Endothelial cell of umbilical vein (primary cell): ENCODE measurements around the gene RASAL2. TPM values are rescaled to one million over a fixed set of nuclear protein-coding genes. Genes with fewer than 3 reads are reported as not detected.

Source experiments
- BruUV-seq: library from RNA; stranded (reverse); fragments of 400-500 nt; replicated peaks from 2 replicates; lab custom pipeline; 2021; lab: Mats Ljungman, UMichigan
- CTCF ChIA-PET: fragments of 300-600, 350-600 bp; sonication (Branson Sonifier 250); formaldehyde crosslinking; loops from one replicate; lab custom pipeline; 2021; ENCODE audit warnings: antibody characterized with exemption, inconsistent platforms; lab: Charles Lee
- POLR2A ChIA-PET: fragments of 300-600, 350-600 bp; sonication (Branson Sonifier 250); formaldehyde crosslinking; loops from one replicate; lab custom pipeline; 2021; ENCODE audit warnings: antibody characterized with exemption, inconsistent platforms; lab: Charles Lee
- DNase-seq: peaks from one replicate; pipeline ENCODE4 v3.0.0-alpha.2; 2011; ENCODE audit warnings: low read depth, low spot score
- FAIRE-seq: peaks from 2 replicates; lab custom pipeline; 2011; peaks lifted over from hg19 to GRCh38; lab: Jason Lieb, UNC
- H2AFZ ChIP-seq: 2 replicates; pipeline ENCODE4 v1.6.0; 2012; ENCODE audit warnings: low read depth, low read length, control low read depth, inconsistent platforms
- H3K27ac ChIP-seq: 2 replicates; pipeline ENCODE4 v1.5.1; 2011; ENCODE audit warnings: low read depth, mild to moderate bottlenecking, control low read depth, low read length, moderate library complexity; ENCODE audit not compliant: insufficient read depth
- H3K27me3 ChIP-seq, 2 experiments: 2 replicates each; pipeline versions ENCODE4 v1.6.0 to v1.6.1; 2011; ENCODE audit warnings: low read length in 2 of 2, mixed read lengths in 1 of 2; ENCODE audit not compliant: control insufficient read depth in 2 of 2, insufficient read depth in 2 of 2
- H3K36me3 ChIP-seq, 2 experiments: 2 replicates in 1 of 2; 3 replicates in 1 of 2; pipeline ENCODE4 v1.5.1; 2011; ENCODE audit warnings: low read length in 2 of 2, mild to moderate bottlenecking in 1 of 2, moderate library complexity in 1 of 2; ENCODE audit not compliant: control insufficient read depth in 2 of 2, insufficient read depth in 2 of 2; ENCODE audit errors: extremely low read depth in 1 of 2
- H3K4me1 ChIP-seq: 3 replicates; pipeline ENCODE4 v1.5.1; 2011; ENCODE audit warnings: mild to moderate bottlenecking, low read length; ENCODE audit not compliant: control insufficient read depth, insufficient read depth; ENCODE audit errors: extremely low read depth
- H3K4me2 ChIP-seq: 2 replicates; pipeline ENCODE4 v1.6.1; 2011; ENCODE audit warnings: low read length, control low read depth, mixed read lengths; ENCODE audit not compliant: insufficient read depth
- H3K4me3 ChIP-seq, 3 experiments: fragments of 200-600 bp in 1 of 3; sonication (generic), shearing (Covaris generic) in 1 of 3; replicated peaks in 1 of 3; 2 replicates each; pipeline ENCODE4 v1.5.1; 2011 to 2016; ENCODE audit warnings: control low read depth in 3 of 3, low read length in 3 of 3, mild to moderate bottlenecking in 2 of 3, inconsistent platforms in 1 of 3, low read depth in 1 of 3, moderate library complexity in 1 of 3; ENCODE audit not compliant: insufficient read depth in 1 of 3
- H3K79me2 ChIP-seq: 2 replicates; pipeline ENCODE4 v1.6.0; 2012; ENCODE audit warnings: low read length, inconsistent platforms; ENCODE audit not compliant: control insufficient read depth, insufficient read depth
- H3K9ac ChIP-seq: replicated peaks from 2 replicates; pipeline ENCODE3; 2011; ENCODE audit warnings: low read length, control low read depth; ENCODE audit not compliant: insufficient read depth; ENCODE audit errors: extremely low read depth
- H3K9me1 ChIP-seq: replicated peaks from 3 replicates; pipeline ENCODE4 v1.6.0; 2011; ENCODE audit warnings: mild to moderate bottlenecking, low read length; ENCODE audit not compliant: control insufficient read depth, insufficient read depth; ENCODE audit errors: extremely low read depth
- H3K9me3 ChIP-seq: replicated peaks from 2 replicates; pipeline ENCODE4 v1.5.1; 2012; ENCODE audit warnings: low read length, inconsistent platforms; ENCODE audit not compliant: control insufficient read depth, insufficient read depth
- H4K20me1 ChIP-seq: replicated peaks from 2 replicates; pipeline ENCODE3; 2011; ENCODE audit warnings: mild to moderate bottlenecking, low read length; ENCODE audit not compliant: control insufficient read depth, insufficient read depth; ENCODE audit errors: extremely low read depth
- CTCF ChIP-seq, 2 donors: IDR thresholded peaks; 1 replicate in 1 of 2; 2 replicates in 1 of 2; pipeline ENCODE4 v1.5.1; 2011; ENCODE audit warnings: low read length in 2 of 2, mild to moderate bottlenecking in 2 of 2, moderate library complexity in 2 of 2, control low read depth in 1 of 2, inconsistent platforms in 1 of 2, low read depth in 1 of 2; ENCODE audit not compliant: insufficient read depth in 1 of 2; ENCODE audit errors: extremely low read depth in 1 of 2
- EZH2 ChIP-seq: IDR thresholded peaks from 2 replicates; pipeline ENCODE4 v1.6.1; 2012; ENCODE audit warnings: borderline replicate concordance, low read depth, mild to moderate bottlenecking, moderate library complexity, low read length, inconsistent platforms; ENCODE audit not compliant: severe bottlenecking
- FOS ChIP-seq: IDR thresholded peaks from 2 replicates; pipeline ENCODE4 v1.6.1; 2011; ENCODE audit warnings: mild to moderate bottlenecking, low read length, moderate library complexity, borderline replicate concordance; ENCODE audit not compliant: insufficient read depth
- GATA2 ChIP-seq: IDR thresholded peaks from 2 replicates; pipeline ENCODE4 v1.7.0; 2011; ENCODE audit warnings: low read depth, mild to moderate bottlenecking, moderate library complexity, mixed read lengths, low read length; ENCODE audit not compliant: insufficient read length, insufficient read depth
- JUN ChIP-seq: IDR thresholded peaks from 2 replicates; pipeline ENCODE4 v1.6.1; 2011; ENCODE audit warnings: borderline replicate concordance, low read depth; ENCODE audit not compliant: insufficient read length, insufficient read depth
- MAX ChIP-seq: IDR thresholded peaks from 2 replicates; pipeline ENCODE4 v1.6.1; 2011; ENCODE audit not compliant: insufficient read depth, insufficient read length
- MYC ChIP-seq: IDR thresholded peaks from one replicate; pipeline ENCODE4 v1.6.1; 2011; ENCODE audit warnings: mild to moderate bottlenecking, low read depth, low read length
- POLR2A ChIP-seq: IDR thresholded peaks from 2 replicates; pipeline ENCODE4 v1.6.1; 2012; ENCODE audit warnings: low read depth, mild to moderate bottlenecking, control low read depth, low read length
- POLR2AphosphoS5 ChIP-seq: IDR thresholded peaks from 2 replicates; pipeline ENCODE4 v1.6.1; 2012; ENCODE audit warnings: low read depth, mild to moderate bottlenecking, control low read depth, low read length, moderate library complexity; ENCODE audit not compliant: insufficient read depth
- dilution Hi-C: fragments of 300-500 bp; cut with MboI; formaldehyde crosslinking; loops from one replicate; pipeline ENCODE4 v1.15.0; 2019; ENCODE audit warnings: low sequenced_read_pairs; ENCODE audit not compliant: extremely low pct_ligation_motif_present
- intact Hi-C: fragments of 100-400 bp; cut with micrococcal nuclease; formaldehyde crosslinking; loops from one replicate; pipeline ENCODE4 v1.10.0; 2022
- polyA plus RNA-seq, 4 experiments: library from polyadenylated mRNA; depleted of rRNA in 3 of 4; stranded (reverse) in 3 of 4; unstranded in 1 of 4; fragments of >200 nt; gene quantifications; 2 replicates each; pipeline versions ENCODE4 v1.2.1 to v1.2.3, GENCODE V29; 2011 to 2012; ENCODE audit warnings: missing spikeins in 1 of 4
- total RNA-seq: library from RNA; stranded (reverse); gene quantifications from 2 replicates; pipeline ENCODE4 v1.2.3, GENCODE V29; 2021

RASAL2 gene
- total and polyA plus RNA-seq, 2 donors (not counting 3 experiments of a cell fraction or from before 2014, with no cell fraction given): 12.5 to 15.5 TPM

GRCh38 chr1:178330848-178331497, 237.1 kb downstream of the RASAL2 start:
- ChIA-PET CTCF (no interaction called here), POLR2A (no interaction called here)
- Histone ChIP-seq H3K4me3 (no peak overlapping the region), H3K4me1 (no peaks in the 10 kb centered on the region), H3K9me3 (no peaks in the 10 kb centered on the region), H4K20me1 (no peaks in the 10 kb centered on the region), H2AFZ (no peak overlapping the region), H3K36me3 (no peaks in the 10 kb centered on the region), H3K27me3 (no peaks in the 10 kb centered on the region), H3K9me1 (no peaks in the 10 kb centered on the region), H3K9ac (no peak overlapping the region), H3K4me2 (no peak overlapping the region), H3K27ac (no peak overlapping the region), H3K79me2 (no peaks in the 10 kb centered on the region)
- dilution Hi-C loops (no loop called here), intact Hi-C loops (no loop called here)
- TF ChIP-seq POLR2A: no peak
- no peak for TF ChIP-seq MAX
- no peak for TF ChIP-seq EZH2
- TF ChIP-seq POLR2AphosphoS5: no peak
- no peak for TF ChIP-seq MYC
- TF ChIP-seq GATA2: no peak
- no peak for TF ChIP-seq FOS
- no TSS peak for BruUV-seq
- FAIRE-seq (no peak), DNase-seq (no peak)

- Histone ChIP-seq H3K4me2 (no peak overlapping the region), H3K9me1 (no peaks in the 10 kb centered on the region), H3K9me3 (no peaks in the 10 kb centered on the region), H3K27me3 (no peaks in the 10 kb centered on the region), H3K79me2 (no peaks in the 10 kb centered on the region), H3K36me3 (no peaks in the 10 kb centered on the region), H3K9ac (no peak overlapping the region), H3K27ac (no peak overlapping the region), H3K4me1 (peaks cover under 1% of the 10 kb centered on the region), H2AFZ (no peak overlapping the region), H3K4me3 (no peak overlapping the region), H4K20me1 (no peaks in the 10 kb centered on the region)
- ChIA-PET CTCF (no interaction called here), POLR2A (interaction anchor here (0.7 kb wide), 1 partner anchor 65 kb away, joined by 4 read pairs; no protein-coding TSS in a partner anchor)
- dilution Hi-C loops (no loop called here), intact Hi-C loops (no loop called here)
- no TSS peak for BruUV-seq
- DNase-seq (no peak), FAIRE-seq (no peak)
- TF ChIP-seq POLR2A (no peak), MYC (no peak), MAX (no peak), EZH2 (no peak), GATA2 (no peak), FOS (no peak), JUN (no peak), POLR2AphosphoS5 (no peak), CTCF (IDR thresholded peaks at IDR 0.05; ENCODE audit: extremely low read depth in 1 of 2, insufficient read depth in 1 of 2, low read depth in 1 of 2, low read length in 2 of 2) (no peak)
Measured at GRCh38 chr1:178335426-178335825, 241.5 kb downstream of the RASAL2 start.
